ENCODE results near the gene TRIM7.
A peak's percentile ranks its signal among the peaks of the same experiment; 100 is the strongest.

TRIM7 gene

DNA sequence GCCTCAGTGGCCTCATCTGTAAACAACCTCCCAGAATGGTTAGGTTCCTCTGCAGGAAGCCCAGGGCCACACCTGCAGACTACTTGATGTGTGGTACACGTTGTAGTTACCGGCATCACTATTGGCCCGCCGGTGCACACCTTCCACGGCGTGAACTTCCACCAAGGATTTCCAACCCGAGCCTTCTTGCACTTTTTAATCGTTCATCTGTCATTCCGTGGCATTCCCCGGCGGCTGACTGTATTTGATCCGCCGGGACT is 12.7 kb upstream of the TRIM7 start:
- TF ChIP-seq TCF12 (IDR thresholded peaks at IDR 0.05; ENCODE audit: low read depth) (0 out of 2 replicates have a peak, but pooled peaks have one; percentile 48), EGR1 (IDR thresholded peaks at IDR 0.05) (no peak), TEAD4 (IDR thresholded peaks at IDR 0.05) (no peak), TAF1 (IDR thresholded peaks at IDR 0.05; ENCODE audit: low read depth) (0 out of 2 replicates have a peak, but pooled peaks have one; percentile 54)

DNA sequence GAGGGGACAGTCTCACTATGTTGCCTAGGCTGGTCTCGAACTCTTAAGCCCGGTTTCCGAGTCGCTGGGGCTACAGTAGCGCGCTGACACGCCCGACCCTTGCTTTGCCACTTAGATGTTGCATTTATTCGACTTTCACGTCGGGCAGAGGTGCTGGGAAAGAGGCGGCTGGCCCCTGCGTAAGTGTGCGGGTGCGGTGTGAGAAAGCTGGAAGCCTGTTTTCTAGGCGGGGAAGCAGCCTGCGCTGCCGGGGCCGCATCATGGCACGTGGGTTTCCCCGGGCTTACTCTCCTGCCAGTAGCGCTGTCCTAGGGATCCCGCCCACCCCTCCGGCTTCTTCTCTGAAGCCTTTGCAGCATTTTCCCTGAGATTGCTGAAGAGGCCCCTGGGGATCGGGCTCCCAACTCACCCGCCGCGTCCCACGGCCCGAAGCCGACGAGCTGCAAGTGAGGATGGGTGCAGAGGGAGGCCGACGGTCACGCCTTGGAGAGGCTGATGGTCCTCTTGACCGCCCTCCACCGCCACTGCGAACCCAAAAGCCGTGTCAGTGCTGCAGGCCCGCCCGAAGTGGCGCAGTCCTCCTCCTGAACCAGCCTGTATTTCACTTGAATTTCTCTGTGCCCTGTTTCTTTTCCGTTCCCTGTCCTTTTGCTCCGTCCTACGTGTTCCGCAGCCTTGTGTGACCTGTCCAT is 12.3 kb upstream of the TRIM7 start:
- TF ChIP-seq EGR1 (IDR thresholded peaks at IDR 0.05) = no peak
- TF ChIP-seq MAX (IDR thresholded peaks at IDR 0.05) = peak; percentile 55; the same call in 1 of the 2 replicates
- no peak for TF ChIP-seq TEAD4 (IDR thresholded peaks at IDR 0.05)

- no peak for TF ChIP-seq CREB1 (IDR thresholded peaks at IDR 0.05; ENCODE audit: low read depth)
- TF ChIP-seq ZBTB7A (IDR thresholded peaks at IDR 0.05; ENCODE audit: low read depth) = no peak
- TF ChIP-seq TCF12 (IDR thresholded peaks at IDR 0.05; ENCODE audit: low read depth) = no peak
- TF ChIP-seq NFIC (IDR thresholded peaks at IDR 0.05) = no peak
- TF ChIP-seq REST (IDR thresholded peaks at IDR 0.05; ENCODE audit: low read depth) = no peak
- no peak for TF ChIP-seq MAX (IDR thresholded peaks at IDR 0.05)
These were observed 11.3 kb upstream of the TRIM7 start for GRCh38 chr5:181215997-181216989.

DNA sequence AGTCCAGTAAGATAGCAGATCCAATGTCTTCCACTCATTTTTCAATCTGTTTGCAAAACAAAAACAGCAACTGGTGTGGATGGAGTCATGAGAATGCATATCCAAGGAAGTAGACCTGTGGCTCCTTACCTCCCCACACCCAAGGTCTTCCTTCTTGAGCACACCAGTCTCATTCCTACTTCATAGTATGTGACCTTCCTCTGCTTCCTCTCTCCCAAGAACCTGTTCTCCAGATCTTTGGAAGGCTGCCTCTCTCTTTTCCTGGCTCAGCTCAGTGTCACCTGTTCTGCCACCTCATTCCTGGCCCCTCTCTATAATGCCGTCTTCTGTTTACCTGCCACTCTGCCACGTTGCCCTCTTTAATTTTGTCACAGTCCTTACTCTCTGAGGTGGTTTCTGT is 7.9 kb upstream of the TRIM7 start:
- TF ChIP-seq EP300 (IDR thresholded peaks at IDR 0.05; ENCODE audit: borderline replicate concordance) (no peak), TAF1 (IDR thresholded peaks at IDR 0.05; ENCODE audit: low read depth) (no peak), ZBTB7A (IDR thresholded peaks at IDR 0.05; ENCODE audit: low read depth) (no peak), FOXM1 (IDR thresholded peaks at IDR 0.05; ENCODE audit: borderline replicate concordance, low read depth) (no peak), RAD21 (IDR thresholded peaks at IDR 0.05; ENCODE audit: low read depth) (no peak), TEAD4 (IDR thresholded peaks at IDR 0.05) (no peak), MAX (IDR thresholded peaks at IDR 0.05) (no peak), CEBPB (IDR thresholded peaks at IDR 0.05) (no peak), EGR1 (IDR thresholded peaks at IDR 0.05) (no peak), CREB1 (IDR thresholded peaks at IDR 0.05; ENCODE audit: low read depth) (no peak), TCF12 (IDR thresholded peaks at IDR 0.05; ENCODE audit: low read depth) (no peak), REST (IDR thresholded peaks at IDR 0.05; ENCODE audit: low read depth) (no peak), NFIC (IDR thresholded peaks at IDR 0.05) (no peak), YY1 (IDR thresholded peaks at IDR 0.05; ENCODE audit: low read depth) (no peak)
- TF ChIP-seq, protein P1, sequence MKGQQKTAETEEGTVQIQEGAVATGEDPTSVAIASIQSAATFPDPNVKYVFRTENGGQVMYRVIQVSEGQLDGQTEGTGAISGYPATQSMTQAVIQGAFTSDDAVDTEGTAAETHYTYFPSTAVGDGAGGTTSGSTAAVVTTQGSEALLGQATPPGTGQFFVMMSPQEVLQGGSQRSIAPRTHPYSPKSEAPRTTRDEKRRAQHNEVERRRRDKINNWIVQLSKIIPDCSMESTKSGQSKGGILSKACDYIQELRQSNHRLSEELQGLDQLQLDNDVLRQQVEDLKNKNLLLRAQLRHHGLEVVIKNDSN (IDR thresholded peaks at IDR 0.05) = no peak

GRCh38 chr5:181212080-181212479 is 7.1 kb upstream of the TRIM7 start:
- TF ChIP-seq EGR1 (IDR thresholded peaks at IDR 0.05) = no peak
- no peak for TF ChIP-seq FOXM1 (IDR thresholded peaks at IDR 0.05; ENCODE audit: borderline replicate concordance, low read depth)
- TF ChIP-seq, protein P1 (IDR thresholded peaks at IDR 0.05) = no peak
- TF ChIP-seq MAX (IDR thresholded peaks at IDR 0.05) = no peak
- TF ChIP-seq ZBTB7A (IDR thresholded peaks at IDR 0.05; ENCODE audit: low read depth) = no peak
- no peak for TF ChIP-seq TEAD4 (IDR thresholded peaks at IDR 0.05)
- no peak for TF ChIP-seq EP300 (IDR thresholded peaks at IDR 0.05; ENCODE audit: borderline replicate concordance)
- no peak for TF ChIP-seq TAF1 (IDR thresholded peaks at IDR 0.05; ENCODE audit: low read depth)
- no peak for TF ChIP-seq REST (IDR thresholded peaks at IDR 0.05; ENCODE audit: low read depth)
- TF ChIP-seq RAD21 (IDR thresholded peaks at IDR 0.05; ENCODE audit: low read depth) = no peak
- TF ChIP-seq YY1 (IDR thresholded peaks at IDR 0.05; ENCODE audit: low read depth) = no peak
- no peak for TF ChIP-seq NFIC (IDR thresholded peaks at IDR 0.05)
- no peak for TF ChIP-seq CREB1 (IDR thresholded peaks at IDR 0.05; ENCODE audit: low read depth)
- TF ChIP-seq CEBPB (IDR thresholded peaks at IDR 0.05) = no peak
- no peak for TF ChIP-seq TCF12 (IDR thresholded peaks at IDR 0.05; ENCODE audit: low read depth)
